GM12865 (cell line): ENCODE results near the gene AOPEP.

Experiments
- DNase-seq: peaks from one replicate; pipeline ENCODE4 v3.0.0; 2010; ENCODE audit warnings: low read depth
- H3K4me3 ChIP-seq: 2 replicates; pipeline ENCODE4 v1.5.1; 2011; ENCODE audit warnings: mild to moderate bottlenecking, low read depth, low read length, control low read depth
- CTCF ChIP-seq: IDR thresholded peaks from 2 replicates; pipeline ENCODE4 v1.5.1; 2011; ENCODE audit warnings: low read length, control low read depth, low read depth, inconsistent platforms; ENCODE audit not compliant: insufficient read depth; ENCODE audit errors: missing control alignments

Gene AOPEP

GRCh38 chr9:94804316-94804715, 77.8 kb downstream of the AOPEP start:
- no peak for DNase-seq
- no peak overlapping the region for H3K4me3 ChIP-seq
- TF ChIP-seq CTCF, result no peak

GRCh38 chr9:94805051-94805489, 78.6 kb downstream of the AOPEP start:
- no peak for DNase-seq
- H3K4me3 ChIP-seq, result no peak overlapping the region
- no peak for TF ChIP-seq CTCF

DNA sequence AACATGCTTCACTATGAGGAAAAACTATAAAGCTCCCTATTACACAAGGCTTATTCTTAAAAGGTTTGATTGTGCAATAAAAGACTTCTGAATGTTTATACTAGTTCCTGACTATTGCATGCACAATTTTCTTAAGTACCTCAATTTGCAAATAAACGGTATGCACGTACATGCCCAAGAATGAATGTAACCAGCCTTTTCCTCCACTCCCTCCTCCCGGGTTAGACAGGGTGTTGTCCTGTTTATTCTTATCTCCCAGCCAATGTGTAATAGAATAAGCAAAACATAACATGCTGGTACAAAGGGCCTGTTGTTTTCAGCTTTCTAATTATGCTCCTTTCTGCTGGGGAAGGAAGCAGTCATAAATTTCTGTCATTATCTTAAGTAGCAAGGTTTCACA, 79.1 kb downstream of the AOPEP start:
- no peak for DNase-seq
- no peak overlapping the region for H3K4me3 ChIP-seq
- no peak for TF ChIP-seq CTCF

DNA sequence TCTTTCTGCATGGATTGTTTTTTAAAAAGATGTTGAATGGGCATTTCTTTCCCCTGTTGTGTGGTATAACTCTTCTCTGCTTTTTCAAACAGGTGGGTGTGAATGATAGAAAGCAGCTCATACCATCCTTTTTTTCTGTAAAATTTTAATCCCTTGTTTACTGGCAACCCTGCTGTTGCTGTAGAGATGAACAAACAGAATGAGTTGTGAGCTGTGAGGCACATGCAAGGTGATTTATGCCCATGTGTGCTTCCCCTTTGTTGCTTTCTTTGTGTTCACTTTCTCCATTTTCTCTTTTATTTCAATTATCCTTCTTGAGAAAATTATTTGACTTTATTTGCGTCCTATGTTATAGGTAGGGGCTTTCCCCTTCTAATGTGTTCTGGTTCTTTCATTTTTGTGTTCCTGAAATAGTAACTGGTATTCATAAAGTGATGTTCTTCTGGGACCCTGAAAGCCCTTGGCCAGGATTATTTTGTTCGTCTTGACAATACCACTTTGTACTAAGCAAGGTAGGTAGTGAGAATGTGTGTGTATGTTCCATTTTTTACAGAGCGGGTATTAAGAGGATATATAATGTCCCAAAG, 79.9 kb downstream of the AOPEP start:
- peak; percentile 48 for DNase-seq
- TF ChIP-seq CTCF, result no peak
- H3K4me3 ChIP-seq, result no peak overlapping the region; the same call in 1 of the 2 replicates

DNA sequence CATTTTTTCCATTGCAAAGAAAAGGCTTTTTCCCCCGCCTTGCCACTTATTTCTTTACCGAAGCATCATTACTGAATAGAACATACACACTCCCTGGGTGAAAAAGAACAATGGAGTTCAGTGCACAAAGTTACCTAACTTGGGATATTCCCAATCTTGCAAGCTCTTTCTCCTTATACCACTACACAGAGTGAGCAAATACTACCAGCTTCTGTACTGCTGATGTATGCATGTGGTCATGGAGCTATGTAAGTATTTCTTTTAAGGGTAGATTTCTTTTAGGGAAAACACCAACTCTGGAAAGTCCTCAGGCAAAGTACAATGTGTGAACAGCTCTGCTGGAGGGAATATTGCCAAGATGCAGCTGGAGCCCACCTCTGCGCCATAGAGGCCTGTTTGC, 81.1 kb downstream of the AOPEP start:
- DNase-seq, result no peak
- no peak for TF ChIP-seq CTCF
- no peak overlapping the region for H3K4me3 ChIP-seq

DNA sequence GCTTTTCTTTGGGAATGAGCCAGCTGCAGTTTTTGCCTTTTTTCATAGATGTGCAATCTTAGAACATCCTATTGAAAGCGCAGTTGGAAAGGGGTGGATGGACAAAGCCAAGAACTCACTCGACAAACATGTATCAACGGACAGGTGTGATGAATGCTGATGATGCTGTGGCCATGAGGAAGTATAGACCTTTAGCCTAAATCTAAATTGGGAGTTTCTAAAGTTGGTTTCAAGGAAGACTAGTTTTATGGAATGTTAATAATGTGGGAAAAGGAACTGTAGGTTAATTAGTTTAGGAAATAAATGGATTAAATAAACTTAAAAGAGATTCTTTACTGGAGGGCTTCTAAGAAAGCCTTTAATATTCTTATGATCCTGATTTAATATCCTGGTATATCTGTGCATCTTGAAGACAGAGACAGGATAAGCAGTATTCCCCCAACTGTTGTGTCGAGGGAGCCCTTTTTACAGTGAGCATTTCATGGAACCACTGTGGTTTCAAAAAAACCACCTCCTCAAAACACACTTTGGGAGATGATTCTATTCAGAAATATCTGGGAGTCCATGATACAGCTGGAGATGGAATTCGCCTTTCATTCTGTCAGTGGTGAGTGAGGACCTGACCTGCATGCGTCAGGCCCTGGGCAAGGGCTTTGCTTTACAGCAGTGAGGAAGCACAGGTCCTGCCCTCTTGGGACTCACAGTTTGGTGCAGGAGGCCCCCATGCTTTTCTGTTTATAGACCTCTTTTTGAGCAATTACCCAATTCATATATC, 82.6 kb downstream of the AOPEP start:
- no peak for TF ChIP-seq CTCF
- no peak for DNase-seq
- no peak overlapping the region for H3K4me3 ChIP-seq

DNA sequence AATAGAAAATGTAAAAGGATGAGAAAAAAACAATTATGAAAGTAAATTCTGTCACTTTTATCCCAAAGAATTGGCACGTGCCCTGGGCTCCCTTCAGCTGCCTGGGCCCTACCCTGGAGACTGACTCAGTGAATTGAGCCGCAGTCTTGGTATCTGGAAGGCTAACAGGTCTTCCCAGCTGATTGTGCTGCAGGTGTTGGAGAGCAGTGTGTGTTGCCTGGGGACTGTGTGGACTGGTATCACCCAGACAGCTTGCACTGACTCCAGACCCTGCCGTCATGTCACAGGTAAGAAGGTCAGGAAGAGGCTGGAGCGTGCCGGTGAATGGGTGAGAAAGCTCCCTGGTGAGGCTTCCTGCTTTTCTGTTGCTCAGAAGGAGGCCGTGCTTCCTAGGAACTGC, 83.3 kb downstream of the AOPEP start:
- no peak for TF ChIP-seq CTCF
- H3K4me3 ChIP-seq, result no peak overlapping the region
- DNase-seq, result no peak
